ENCODE measurements around the gene EPN1.

The EPN1 gene

DNA sequence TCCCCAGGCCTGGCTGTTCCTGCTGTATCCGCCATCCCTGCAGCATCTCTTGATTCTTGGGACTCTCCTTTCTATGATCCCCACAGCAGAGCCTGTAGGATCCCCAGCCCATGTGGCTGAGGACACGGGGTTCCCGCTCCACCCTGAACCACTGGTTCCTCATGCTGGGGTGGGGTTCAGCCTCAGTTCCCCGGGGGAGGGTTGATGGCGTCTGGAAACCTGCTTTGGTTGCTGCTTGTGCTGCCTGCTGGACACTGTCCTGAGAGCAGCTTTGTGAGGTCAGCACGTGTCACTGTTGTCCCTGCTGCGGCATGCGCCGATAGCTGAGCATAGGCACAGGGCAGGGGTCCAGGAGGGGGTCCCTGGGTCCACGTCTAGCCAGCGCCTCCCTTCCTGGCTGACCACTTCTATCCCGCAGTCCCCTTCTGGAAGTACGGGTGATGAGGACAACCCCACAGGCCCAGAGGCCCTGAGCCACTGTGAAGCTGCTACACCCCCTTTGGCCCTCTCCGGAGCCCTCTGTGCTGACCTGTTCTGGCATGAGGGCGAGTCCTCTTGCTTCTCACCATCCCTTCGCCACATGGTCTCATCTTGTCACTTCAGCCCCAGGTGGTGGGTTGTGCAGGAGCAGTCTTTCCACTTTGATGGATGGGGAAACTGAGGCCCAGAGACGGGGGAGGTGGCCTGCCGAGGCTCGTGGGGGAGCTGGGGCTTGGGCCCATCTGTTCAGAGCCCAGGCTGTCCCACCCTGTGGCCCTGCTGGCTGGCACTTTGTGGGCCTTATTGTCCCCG lies 5.5 kb downstream of the EPN1 start:
- no peak for DNase-seq

DNA sequence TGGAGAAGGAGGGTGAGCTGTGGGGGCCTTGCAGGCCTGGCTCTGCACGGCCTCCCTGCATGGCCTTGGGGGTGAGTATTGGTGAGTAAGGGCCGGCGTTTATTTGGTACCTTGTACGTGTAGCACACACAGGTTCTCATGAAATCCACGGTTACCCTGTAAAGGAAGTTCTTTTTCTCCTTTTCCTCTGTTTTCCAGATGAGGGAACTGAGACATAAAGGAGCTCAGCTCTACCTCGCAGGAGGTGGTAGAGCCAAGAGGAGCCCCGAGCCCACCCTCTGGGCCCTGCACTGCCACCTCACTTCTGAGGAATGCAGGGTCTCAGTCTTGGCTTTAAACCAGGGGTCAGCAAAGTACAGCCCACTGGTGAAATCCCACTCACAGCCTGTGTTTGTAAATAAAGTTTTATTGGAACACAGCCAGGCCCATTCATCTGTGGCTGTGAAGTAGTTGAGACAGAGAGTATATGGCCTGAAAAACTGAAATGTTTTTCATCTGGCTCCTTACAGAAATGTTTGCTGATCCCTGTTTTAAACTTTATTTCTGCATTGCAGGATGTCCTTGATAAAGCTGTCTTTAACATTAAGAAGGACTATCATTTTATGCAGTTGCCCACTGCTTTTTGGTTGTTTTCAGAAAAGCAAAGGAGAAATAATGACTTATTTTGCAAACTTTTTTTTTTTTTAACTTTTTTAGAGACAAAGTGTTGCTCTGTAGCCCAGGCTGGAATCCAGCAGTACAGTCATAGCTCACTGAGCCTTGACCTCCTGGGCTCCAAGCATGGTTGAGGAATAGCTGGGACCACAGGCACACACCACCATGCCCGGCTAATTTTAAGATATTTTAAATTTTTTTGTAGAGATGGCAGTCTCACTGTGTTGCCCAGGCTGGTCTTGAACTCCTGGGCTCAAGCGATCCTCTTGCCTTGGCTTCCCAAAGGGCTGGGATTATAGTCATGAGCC lies 6.4 kb downstream of the EPN1 start:
- DNase-seq, result no peak

DNA sequence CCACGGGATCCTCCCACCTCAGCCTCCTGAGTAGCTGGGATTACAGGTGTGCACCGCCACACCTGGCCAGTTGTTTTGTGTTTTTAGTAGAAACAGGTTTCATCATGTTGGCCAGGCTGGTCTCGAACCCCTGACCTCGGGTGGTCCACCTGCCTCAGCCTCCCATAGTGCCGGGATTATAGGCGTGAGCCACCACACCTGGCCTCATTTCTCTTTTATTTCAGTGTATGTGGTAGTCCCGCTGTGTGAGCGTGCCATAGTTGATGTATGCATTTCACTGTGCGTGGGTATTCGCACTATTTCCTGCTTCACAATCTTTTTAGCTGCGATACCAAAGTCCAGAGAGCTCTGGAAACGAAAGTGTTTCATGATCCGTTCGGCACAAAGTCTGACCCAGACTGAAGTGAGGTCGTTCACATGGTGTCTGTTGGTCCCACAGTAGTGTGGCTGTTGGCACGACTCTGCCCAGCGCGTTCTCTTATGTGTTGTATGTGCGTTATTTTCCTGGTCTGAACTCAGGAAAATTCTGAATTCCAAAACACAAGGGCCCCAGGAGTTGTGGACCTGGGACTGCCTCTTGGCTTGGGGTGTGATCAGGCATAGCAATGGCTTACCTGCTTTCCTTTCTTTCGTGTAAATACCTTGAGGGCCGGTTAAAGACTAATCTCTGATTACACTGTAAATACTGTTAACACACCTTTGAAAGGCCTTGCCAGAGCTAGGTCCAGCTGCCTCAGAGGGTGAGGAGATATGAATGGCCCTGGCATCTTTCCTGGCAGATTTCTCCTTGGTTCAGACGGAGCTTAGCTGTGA lies 8.6 kb downstream of the EPN1 start:
- DNase-seq, result no peak

DNA sequence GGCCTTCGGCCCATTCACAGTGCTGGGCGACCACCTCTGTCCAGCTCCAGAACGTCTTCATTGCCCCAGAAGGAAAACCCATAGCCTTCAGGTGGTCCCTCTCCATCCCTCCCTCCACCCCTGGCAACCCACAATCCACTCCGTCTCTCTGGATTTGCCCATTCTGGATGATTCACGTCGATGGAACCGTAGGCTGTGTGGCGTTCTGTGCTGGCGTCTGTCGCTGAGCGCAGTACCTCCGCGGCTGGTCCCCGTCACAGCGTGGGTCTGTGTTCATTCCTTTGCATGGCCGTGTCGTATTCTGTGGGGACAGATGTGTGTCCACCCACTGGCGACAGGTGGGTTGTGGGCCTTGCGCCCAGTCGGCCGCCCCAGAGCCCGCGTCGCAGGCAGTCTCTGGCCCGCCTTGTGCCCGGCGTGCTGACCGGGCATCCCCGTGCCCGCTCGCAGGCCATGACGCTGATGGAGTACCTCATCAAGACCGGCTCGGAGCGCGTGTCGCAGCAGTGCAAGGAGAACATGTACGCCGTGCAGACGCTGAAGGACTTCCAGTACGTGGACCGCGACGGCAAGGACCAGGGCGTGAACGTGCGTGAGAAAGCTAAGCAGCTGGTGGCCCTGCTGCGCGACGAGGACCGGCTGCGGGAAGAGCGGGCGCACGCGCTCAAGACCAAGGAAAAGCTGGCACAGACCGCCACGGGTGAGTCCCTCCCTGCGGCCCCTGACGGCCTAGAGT lies 10.1 kb downstream of the EPN1 start:
- no peak for DNase-seq

DNA sequence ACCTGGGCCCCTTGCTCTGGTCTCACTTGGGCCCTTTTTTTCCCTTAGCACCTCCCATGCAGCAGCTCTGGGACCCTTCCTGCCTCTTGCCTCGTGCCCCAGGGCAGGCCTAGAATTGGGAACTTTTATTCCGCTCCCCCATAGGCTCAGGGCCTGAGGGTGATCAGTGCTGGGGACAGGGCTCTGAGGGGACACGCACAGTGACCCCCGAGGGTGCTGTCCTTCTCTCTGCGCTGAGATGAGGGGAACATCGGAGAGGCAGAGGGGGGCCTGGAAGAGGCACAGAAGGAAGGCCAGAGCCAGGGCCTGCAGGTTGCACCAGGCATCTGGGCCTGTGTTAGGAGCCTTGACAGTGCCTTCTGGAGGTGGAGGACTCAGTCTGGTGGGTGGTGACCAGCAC lies 10.8 kb downstream of the EPN1 start:
- DNase-seq, result no peak

DNA sequence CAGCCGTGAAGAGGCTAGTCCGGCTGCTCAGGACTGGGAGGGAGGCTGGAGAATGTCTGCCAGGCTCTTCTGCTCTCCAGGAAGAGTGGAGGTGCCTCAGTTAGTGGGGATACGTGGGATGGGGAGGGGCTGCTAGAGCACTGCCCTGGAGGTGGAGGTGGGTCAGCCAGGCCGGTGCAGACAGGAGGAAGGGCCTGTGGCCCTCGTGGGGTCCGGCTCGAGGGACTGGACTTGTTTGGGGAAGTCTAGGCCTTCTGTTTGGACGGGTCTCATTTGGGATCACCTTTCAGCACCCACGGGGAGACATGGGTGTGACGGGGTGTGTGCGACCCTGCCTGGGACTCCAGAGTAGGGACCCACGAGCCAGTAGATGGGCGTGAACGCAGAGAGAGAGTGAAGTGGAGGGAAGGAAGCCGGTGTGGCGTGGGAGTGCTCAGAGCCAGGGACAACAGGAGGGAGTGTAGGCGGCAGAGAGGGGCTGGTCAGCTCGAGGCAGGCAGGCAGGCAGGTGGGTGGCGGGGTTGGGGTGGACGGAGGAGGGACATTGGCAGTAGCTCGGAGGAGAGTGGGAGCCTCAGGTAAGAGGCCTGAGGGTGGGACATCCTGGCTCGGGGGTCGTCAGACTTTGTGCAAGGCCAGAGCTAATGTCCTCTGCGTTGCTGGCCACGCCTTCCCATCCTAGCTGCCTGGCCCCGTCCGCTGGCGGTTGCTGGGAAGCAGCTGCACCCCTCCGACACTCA lies 11.5 kb downstream of the EPN1 start:
- no peak for DNase-seq

DNA sequence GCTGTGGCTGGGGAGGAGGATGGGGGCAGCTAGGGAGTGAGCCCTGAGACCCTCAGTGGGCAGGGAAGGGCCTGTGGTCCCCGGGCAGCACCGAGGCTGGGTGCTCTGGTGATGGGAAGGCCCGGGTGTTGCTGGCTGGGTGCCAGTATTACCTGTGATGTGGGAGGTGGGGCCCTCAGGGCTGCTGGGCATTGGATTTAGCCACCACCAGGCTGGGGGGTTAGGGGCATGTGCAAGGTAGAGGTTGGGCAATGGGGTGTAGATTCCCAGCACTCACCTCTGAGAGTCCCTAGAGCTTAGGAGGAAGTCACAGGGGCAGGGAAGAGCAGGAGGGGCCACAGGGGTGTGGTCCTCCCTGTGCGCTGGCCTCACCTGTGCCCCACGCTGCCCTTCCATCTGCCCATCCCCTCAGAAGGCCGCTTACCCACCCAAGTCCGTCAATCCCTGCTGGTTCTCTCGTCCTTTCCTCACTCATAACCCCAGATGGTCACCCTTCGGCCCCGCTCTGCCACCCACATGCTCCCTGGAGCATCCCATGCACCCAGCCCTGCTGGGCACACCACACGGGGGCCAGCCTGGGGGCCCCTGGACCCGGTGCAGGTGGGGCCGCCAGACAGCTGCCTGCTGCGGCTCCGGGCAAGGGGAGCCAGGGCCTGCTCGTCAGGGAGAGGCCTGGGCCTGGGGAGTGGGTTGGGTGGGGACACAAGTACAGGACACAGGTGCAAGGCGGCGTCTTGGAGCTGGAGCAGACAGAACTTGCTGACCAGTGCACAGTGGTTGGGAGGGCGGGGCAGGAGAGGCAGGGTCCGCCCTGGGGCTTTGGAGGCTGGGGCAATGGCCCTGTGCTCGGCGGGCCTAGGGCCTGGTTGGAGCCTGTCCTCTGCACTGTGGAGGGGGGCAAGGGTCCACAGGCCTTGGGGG lies 12.5 kb downstream of the EPN1 start:
- DNase-seq, result no peak

DNA sequence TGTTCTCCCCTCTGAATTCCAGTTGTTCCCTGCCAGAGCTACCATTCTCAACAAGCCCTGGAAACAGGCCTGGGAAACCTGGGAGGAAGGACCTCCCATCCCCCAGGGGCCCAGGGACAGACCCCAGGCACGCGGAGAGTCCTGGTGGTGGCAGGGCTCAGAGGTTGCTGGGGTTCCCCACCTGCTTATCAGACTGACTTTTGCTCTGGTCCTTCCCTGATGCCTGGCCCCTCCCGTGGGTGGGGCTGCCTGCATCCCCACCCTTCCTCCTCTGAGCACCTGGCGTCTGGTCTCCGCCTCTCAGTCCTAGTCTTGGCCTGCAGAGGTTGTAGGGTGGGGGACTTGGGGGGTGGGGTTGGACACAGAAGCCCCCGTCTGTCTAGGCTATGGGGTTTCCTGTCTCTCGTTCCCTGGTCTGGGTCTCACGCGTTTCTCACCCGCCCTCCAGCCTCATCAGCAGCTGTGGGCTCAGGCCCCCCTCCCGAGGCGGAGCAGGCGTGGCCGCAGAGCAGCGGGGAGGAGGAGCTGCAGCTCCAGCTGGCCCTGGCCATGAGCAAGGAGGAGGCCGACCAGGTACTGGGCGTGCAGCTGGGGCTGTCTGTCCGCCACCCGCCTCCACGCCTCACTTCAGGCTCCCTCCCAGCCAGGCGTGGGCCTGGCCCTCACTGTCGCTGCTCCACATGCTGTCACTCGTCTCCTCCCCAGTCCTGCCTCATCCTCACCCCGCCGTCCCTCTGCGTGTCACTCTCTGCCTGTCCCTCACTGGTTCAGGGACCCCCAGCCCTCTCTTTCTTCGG lies 13.6 kb downstream of the EPN1 start:
- no peak for DNase-seq

DNA sequence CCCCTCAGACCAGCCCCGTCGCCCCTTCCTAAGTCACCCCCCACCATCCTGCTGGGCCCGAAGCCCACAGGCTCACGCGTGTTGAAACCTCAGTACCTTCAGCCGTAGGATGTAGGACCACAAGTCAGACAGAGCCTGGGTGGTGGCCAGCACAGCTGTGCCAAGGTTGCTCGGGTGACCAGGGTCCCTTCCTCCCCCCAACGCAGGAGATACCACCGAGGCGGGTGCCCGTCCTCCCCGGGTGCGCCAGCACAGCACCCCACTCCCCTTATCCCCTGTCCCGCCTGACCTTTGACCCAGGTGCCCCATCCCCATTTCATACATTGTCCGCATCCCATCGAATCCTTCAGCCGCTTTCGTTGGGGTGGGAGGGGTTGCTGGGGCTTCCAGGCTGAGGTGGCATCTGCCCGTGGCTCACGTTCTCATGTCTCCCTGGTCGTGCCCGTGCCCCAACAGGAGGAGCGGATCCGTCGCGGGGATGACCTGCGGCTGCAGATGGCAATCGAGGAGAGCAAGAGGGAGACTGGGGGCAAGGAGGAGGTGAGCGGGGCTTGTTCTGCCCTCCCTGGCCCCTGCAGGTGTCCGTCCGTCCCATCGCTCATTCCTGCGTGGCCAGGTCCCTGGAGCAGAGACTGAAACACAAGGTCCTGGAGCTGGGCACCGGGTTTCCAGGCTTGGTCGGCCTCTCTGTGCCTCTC lies 14.5 kb downstream of the EPN1 start:
- DNase-seq, result no peak

DNA sequence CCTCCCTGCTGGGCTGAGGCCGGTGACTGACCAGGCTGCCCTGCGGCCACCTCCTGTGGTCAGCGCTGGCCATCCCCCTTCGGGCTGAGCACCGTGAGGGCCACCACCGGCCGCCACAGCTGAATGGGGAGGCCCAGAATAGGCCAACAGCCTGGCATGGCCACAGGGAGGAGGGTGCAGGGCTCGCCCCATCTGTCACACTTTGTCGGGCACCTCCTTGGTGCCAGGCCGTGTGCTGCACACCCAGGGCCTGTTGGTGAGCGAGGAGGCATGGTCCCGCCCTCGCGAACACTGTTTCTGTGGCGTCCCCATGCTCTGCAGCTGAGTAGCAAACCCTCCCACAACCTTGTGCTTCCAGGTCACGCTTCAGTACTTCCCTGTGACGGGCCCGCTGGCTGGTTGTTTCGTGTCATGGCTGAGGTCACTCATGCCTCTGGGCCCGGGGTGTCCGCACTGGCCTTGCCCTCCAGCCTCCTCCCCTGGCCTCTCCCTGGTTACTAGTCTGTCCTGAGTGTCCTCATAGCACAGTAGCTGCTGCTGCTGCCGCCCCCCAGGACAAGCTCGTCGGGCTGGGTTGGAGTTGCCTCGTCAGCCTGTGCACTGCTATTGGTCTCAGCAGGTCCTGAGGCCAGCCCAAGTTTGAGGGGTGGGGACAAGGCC lies 15.2 kb downstream of the EPN1 start:
- DNase-seq, result no peak

DNA sequence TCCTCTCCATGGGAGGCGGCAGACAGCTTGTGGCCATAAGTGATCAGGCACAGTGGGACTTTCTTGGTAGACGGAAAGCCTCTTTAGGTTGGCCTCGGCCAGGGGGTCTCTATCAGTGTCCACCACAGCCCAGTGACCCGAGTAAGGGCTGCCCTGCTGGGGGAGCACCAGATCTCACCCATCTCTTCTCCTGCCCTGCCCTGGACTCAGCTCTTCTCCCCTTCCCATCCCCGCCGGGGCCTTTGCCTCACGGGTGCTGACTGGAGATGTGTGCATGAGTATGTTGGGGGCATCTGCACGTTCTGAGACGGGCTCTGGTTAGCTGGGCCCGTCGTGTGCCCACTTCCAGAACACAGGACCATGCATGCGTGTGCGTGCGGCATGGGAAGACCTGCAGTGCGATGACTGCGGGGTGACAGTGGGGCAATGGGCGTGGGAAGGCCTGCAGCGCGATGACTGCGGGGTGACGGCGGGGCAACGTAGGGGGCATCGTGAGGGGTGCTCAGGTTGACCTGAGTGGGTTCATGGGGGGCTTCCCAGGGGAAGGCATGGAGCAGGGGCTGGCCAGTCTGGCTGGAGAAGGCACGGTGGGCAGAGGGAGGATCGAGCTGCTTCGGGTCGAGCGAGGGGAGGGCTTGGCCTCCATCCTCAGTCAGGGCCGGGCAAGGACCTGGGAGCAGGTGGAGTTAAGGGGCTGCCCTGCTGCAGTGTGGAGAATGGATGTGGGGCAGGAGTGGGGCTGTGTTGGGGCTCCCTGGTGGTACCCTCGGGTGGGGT lies 15.9 kb downstream of the EPN1 start:
- no peak for DNase-seq

DNA sequence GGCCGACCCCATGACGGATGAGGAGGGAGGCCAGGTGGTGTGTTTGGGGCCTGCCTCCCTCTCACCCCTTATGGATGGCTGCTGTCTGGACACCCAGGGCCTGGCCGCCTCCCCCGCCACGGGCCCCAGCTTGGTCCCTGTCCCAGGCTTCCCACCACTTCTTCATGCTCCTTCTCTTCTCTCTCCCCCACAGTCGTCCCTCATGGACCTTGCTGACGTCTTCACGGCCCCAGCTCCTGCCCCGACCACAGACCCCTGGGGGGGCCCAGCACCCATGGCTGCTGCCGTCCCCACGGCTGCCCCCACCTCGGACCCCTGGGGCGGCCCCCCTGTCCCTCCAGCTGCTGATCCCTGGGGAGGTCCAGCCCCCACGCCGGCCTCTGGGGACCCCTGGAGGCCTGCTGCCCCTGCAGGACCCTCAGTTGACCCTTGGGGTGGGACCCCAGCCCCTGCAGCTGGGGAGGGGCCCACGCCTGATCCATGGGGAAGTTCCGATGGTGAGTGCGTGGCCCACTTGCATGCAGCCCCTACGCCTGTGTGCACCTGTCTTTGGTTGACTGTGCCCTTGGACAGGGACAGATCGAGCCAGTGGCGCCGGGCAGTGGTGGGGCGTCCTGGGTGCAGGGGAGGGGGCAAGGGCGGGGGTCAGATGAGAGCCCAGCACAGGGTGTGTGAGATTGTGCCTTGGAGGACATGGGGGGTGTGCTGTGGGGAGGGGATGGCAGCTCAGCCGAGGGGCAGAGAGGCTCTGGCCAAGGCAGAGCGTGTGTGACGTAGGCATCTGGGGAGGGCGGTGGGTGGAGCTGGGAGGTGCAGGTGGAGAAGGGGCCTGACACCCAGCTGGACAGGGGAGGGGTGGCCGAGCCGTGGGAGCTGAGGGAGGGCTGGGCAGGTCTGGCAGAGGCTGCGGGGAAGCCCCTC lies 16.8 kb downstream of the EPN1 start:
- no peak for DNase-seq

DNA sequence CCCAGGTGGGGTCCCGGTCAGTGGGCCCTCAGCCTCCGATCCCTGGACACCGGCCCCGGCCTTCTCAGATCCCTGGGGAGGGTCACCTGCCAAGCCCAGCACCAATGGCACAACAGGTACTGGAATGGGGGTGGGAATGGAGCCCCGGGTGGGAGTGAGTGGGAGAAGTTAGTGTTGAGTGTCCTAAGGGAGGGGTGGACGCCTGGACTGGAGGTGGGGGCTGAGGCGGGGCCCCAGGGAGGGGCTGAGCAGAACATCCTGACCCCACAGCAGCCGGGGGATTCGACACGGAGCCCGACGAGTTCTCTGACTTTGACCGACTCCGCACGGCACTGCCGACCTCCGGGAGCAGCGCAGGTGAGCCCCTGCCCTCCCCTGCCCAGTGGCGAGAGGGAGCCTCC lies 17.7 kb downstream of the EPN1 start:
- DNase-seq, result no peak

DNA sequence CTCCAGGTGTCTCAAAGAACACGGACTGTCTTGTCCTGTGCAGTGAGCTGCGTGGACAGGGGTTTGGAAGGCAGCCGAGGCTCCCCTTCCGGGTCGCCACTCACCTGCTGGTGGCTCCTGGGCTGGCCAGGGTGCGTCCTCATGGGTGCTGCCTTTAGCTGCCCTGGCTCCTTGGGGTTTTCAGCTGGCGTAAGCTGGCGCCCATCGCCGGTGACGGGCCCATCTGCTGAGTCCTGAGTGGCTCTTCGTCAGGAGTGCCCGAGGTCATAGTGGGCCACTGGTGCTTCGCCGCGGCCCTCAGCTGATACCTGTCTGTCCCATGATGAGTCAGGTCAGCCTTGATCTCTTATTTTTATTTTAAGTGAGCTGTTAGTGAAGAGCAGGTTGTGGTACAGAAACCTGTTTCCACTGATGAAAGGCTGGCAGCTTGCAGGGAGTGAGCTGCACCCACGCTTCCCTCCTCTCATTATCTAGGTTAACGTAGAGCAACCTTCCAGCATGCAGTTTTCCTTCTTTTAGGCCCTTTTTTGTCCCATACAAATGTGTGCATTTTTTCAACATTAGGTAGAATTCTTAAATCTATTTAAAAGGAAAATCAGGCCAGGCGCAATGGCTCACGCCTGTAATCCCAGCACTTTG lies 18.4 kb downstream of the EPN1 start:
- DNase-seq, result no peak

DNA sequence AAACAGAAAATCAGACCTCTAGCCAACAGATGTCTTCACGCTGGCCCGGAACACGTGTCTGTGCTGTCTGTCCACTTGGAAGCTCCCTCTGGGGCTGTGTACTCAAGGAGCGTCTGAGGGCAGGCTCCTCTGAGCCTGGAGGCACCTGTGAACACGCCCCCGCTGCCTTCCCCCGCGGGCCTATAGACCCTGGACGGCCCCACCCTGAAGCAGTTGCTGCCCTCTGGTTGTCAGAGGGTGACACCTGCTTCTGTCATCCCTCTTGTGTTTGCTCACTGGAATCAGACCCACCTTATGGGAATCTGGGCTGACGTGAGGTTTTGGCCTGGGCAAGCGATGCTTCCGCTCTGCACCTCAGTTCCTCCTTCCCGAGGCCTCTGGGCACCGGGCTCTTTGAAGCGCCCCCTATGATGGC lies 19.2 kb downstream of the EPN1 start:
- no peak for DNase-seq

Data from NCI-H1436 treated with DMSO at 0.1 percent for 48 hours (cell line).